ENCODE results near the gene SIAE. TPM values are rescaled to one million over a fixed set of nuclear protein-coding genes. Genes with fewer than 3 reads are reported as not detected.

The SIAE gene
- total and polyA plus RNA-seq, 2 of the 8 experiments (the other 6 are each of a cell fraction or from before 2014, with no cell fraction given) = 2.3 to 3.7 TPM

- no peak for TF ChIP-seq JUND (IDR thresholded peaks at IDR 0.05; ENCODE audit: low read length)
- peak; percentile 90 for TF ChIP-seq TAF1 (IDR thresholded peaks at IDR 0.05; ENCODE audit: low read depth, low read length)
- no peak for TF ChIP-seq MAFK (IDR thresholded peaks at IDR 0.05; ENCODE audit: low read depth, low read length)
- no peak for TF ChIP-seq SIRT6 (IDR thresholded peaks at IDR 0.05; ENCODE audit: low read length)
- no peak for TF ChIP-seq BACH1 (IDR thresholded peaks at IDR 0.05; ENCODE audit: low read length)
- no peak for TF ChIP-seq SP2 (IDR thresholded peaks at IDR 0.05; ENCODE audit: low read length)
- no peak for TF ChIP-seq CHD2 (IDR thresholded peaks at IDR 0.05; ENCODE audit: low read length)
- peak; percentile 86 for TF ChIP-seq POLR2AphosphoS5 (IDR thresholded peaks at IDR 0.05; ENCODE audit: low read depth, low read length)
- TF ChIP-seq MAX (IDR thresholded peaks at IDR 0.05) = no peak
- no peak for TF ChIP-seq TCF12 (IDR thresholded peaks at IDR 0.05; ENCODE audit: low read depth, low read length)
- TF ChIP-seq NANOG (IDR thresholded peaks at IDR 0.05; ENCODE audit: insufficient read depth, low read depth, low read length, poor library complexity, severe bottlenecking) = no peak
- no peak for TF ChIP-seq RNF2 (IDR thresholded peaks at IDR 0.05; ENCODE audit: borderline replicate concordance, low read depth, low read length, missing control alignments, poor library complexity, severe bottlenecking)
- peak; percentile 97 for TF ChIP-seq ASH2L (IDR thresholded peaks at IDR 0.05; ENCODE audit: low read length)
- 0 out of 4 replicates have a peak, but pooled peaks of 1 of the 2 experiments have one; percentile 37 for TF ChIP-seq SIN3A (conservative IDR thresholded peaks at IDR 0.05 in 1 of 2, IDR thresholded peaks at IDR 0.05 in 1 of 2; ENCODE audit: low read depth in 1 of 2, low read length in 2 of 2)
- no peak for TF ChIP-seq EP300 (IDR thresholded peaks at IDR 0.05; ENCODE audit: borderline replicate concordance in 1 of 2, low read depth in 2 of 2, low read length in 2 of 2)
- peak; percentile 78; the same call in 1 of the 2 replicates for TF ChIP-seq RBBP5 (IDR thresholded peaks at IDR 0.05; ENCODE audit: borderline replicate concordance, low read depth, low read length)
- no peak for TF ChIP-seq CBX8 (IDR thresholded peaks at IDR 0.05; ENCODE audit: borderline replicate concordance, low read depth, low read length)
- TF ChIP-seq SP4 (IDR thresholded peaks at IDR 0.05; ENCODE audit: low read length) = no peak
- TF ChIP-seq E2F6 (IDR thresholded peaks at IDR 0.05) = peak; percentile 34
- no peak; the same call in 1 of the 2 replicates for TF ChIP-seq KDM1A (IDR thresholded peaks at IDR 0.05; ENCODE audit: borderline replicate concordance, low read length)
- peak; percentile 98 for TF ChIP-seq PHF8 (conservative IDR thresholded peaks at IDR 0.05; ENCODE audit: low read depth, low read length)
- no peak for TF ChIP-seq SUZ12 (IDR thresholded peaks at IDR 0.05; ENCODE audit: low read length)
Observed at GRCh38 chr11:124622531-124623451, 50.7 kb downstream of the SIAE start, which contains the start of gene TBRG1 (continued).
